NCI-H748 treated with DMSO at 0.1 percent for 48 hours (cell line): ENCODE results near the gene PRDM16.
"Not testable (repeated sequence)": the region's sequence is repeated elsewhere in the genome, so short reads cannot be mapped to it uniquely, and the experiment has no call there.

Experiments used
- DNase-seq: peaks from one replicate; lab custom pipeline; 2025; lab: John Stamatoyannopoulos, UW

Gene PRDM16

GRCh38 chr1:3163356-3163755 lies 94.4 kb downstream of the PRDM16 start:
- DNase-seq, result no peak

GRCh38 chr1:3164671-3165070 lies 95.7 kb downstream of the PRDM16 start:
- no peak for DNase-seq

- DNase-seq, result not testable (repeated sequence)
Measured at GRCh38 chr1:3165189-3165588, 96.2 kb downstream of the PRDM16 start.

GRCh38 chr1:3166206-3166918 lies 97.4 kb downstream of the PRDM16 start:
- DNase-seq, result no peak

- no peak for DNase-seq
Measured at GRCh38 chr1:3167255-3167654, 98.3 kb downstream of the PRDM16 start.

GRCh38 chr1:3168678-3169077 lies 99.7 kb downstream of the PRDM16 start:
- no peak for DNase-seq

GRCh38 chr1:3169665-3170356 lies 100.8 kb downstream of the PRDM16 start:
- no peak for DNase-seq

- DNase-seq, result no peak
Measured at GRCh38 chr1:3170561-3171453, 101.8 kb downstream of the PRDM16 start.

GRCh38 chr1:3171761-3172160 lies 102.8 kb downstream of the PRDM16 start:
- no peak for DNase-seq

- no peak for DNase-seq
Measured at GRCh38 chr1:3172431-3173380, 103.7 kb downstream of the PRDM16 start.

- DNase-seq, result no peak
Measured at GRCh38 chr1:3173381-3173980, 104.5 kb downstream of the PRDM16 start.

- DNase-seq, result no peak
Measured at GRCh38 chr1:3174487-3175247, 105.7 kb downstream of the PRDM16 start.

GRCh38 chr1:3175486-3175885 lies 106.5 kb downstream of the PRDM16 start:
- DNase-seq, result no peak

GRCh38 chr1:3176028-3176427 lies 107.0 kb downstream of the PRDM16 start:
- no peak for DNase-seq

- DNase-seq, result no peak
Measured at GRCh38 chr1:3176820-3177219, 107.8 kb downstream of the PRDM16 start.

- no peak for DNase-seq
Measured at GRCh38 chr1:3178279-3178678, 109.3 kb downstream of the PRDM16 start.

- no peak for DNase-seq
Measured at GRCh38 chr1:3179471-3179870, 110.5 kb downstream of the PRDM16 start.

GRCh38 chr1:3180915-3181314 lies 111.9 kb downstream of the PRDM16 start:
- DNase-seq, result no peak

- no peak for DNase-seq
Measured at GRCh38 chr1:3181956-3182355, 113.0 kb downstream of the PRDM16 start.

GRCh38 chr1:3183411-3183810 lies 114.4 kb downstream of the PRDM16 start:
- no peak for DNase-seq
